HG02610 (cell line): Measurements from ENCODE around the gene RERE.

Source experiments
- ATAC-seq: cut with Tn5 transposase; IDR thresholded peaks from one replicate; pipeline ENCODE4 v1.9.1; 2021; ENCODE audit warnings: mild to moderate bottlenecking, moderate library complexity; ENCODE audit not compliant: unreplicated experiment

RERE gene

DNA sequence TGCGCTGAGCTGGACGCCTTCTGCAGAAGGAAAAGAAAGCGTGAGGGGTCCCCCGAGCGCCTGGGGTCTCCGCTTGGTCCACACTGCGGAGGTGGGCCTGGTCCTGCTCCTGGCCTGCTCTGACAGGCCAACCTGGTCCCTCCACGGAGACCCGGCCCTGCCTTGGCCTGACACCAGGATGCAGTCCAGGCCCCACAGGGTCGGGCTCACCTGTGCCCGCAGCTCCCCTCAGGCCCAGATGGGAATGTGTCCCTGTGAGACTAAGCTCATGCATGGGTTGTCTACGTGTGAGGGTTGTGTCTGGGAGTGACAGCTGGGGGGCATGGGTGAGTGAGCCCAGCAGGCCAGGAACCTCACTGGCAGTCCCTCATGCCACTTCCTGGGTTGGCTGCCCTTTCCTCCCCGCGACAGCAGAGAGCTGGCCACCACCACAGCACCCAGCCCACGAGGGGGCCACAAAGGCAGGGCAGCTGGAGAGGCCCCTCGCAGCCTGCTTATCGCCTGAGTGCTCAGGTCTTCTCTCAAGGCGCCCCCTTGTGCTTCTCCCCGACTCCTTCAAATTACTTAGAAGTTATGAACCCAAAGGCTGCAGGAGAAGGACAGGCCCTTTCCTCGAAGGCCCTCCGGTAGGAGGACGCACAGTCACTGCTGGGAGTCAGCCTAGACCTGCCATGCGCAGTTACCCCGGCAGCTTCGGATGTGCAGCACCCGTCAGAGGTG is 458.4 kb downstream of the RERE start:
- no peak for ATAC-seq

DNA sequence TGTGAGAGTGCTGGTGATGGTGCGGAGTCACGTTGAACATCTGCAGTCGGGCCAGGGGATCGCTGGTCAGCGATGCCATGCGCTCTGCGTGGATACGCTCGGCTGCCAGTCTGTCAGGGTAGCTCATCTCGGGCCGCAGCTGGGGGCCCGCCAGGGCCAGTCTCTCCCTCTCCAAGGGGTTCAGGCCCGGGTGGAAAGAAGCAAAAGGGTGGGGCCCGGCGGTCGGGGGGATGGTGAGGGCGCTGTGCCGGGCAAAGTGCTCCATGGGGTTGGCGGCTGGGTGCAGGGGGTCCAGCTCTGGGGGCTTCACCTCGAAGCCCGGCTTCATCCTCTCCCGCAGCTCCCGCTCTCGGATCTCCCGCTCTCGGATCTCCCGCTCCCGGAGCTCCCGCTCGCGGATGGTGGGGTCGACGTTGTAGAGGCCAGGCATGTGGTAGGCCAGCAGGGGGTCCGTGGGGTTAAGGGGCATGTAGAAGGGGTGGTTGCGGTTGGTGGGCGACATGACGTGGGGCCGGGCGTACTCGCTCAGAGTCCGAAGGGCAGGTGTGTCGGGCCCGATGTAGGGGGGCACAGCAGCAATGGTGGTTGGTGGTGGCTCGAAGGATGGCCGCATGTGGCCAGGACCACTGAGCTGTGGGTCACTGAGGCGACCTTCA is 459.1 kb downstream of the RERE start:
- ATAC-seq: no peak

DNA sequence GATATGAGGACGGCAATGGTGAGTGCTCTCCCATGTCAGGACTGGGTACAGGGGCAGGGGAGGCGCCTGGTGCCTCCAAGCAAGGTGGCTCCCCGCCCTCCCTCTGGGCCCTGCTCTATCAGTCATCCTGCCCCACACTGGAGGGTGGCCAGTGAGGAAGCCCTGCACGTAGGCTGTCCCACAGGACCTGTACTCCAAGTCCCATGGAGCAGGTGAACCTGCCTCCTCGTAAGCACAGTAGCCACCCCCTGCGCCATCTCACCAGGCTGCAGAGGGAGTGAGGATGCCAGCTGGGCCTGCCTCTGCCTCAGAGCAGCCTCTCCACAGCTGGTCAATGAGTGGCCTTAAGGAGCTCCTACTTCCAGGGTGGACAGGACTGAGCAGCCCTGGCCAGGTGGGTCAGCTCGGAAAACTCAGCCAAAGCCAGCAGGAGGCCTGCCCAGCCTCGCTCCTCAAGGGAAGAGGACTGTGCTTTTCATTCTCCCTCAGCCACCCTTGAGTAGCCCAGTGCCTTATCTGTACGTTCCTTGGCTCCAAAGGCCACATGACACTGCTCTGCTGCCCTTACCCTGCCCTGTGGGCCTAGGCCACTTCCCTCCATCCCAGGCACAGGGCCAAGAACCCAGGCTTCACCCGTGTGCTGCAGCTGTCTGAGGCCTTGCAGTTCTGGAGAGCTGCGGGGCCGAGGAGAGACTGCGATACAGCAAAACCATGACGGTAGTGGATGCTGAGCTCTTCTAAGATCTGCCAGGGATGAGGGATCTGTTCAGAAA is 459.9 kb downstream of the RERE start:
- no peak for ATAC-seq

DNA sequence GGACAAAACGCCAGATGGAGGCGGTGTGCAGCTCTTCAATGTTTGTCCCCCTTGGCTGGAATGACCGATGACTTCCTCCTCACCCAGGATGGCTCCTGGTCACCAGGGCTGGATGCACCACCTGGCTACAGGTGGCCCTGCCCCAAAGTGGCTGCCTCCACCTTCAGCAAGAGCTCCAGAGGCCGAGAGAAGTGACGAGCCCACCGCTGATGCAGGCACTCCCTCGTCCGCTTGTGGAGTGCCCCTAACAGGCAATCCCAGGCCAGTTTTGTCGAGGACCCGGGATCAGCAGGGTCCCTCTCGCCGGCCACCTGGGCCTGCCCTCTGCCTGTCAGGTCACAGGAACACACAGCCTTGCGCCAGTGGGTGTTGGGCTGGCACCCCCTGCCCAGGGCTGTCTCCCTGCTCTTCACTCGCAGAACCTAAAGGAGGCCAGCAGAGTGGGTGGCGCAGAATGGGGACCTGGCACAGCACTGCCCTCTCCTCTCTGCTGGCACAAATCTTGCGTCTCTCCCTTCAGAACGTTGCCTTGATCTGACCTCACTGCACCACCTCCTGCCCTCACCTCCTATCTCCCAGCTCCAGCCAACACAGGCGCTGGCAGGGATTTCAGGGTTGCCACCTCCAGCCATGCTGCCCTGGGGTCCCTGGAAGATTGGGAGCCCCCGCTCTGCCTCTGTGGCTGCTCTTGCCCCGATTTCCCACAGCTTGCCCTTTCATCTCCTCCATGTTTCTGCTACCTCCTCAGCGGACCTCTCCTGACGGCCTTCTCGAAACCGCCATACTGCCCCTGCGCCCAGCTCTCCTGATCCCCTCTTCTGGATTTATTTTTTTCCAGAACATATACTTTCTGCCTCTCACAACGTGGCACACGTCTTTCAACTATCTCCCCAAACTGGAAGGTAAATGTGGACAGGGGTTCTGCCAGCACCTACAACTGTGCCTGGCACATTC is 460.9 kb downstream of the RERE start:
- ATAC-seq: no peak

DNA sequence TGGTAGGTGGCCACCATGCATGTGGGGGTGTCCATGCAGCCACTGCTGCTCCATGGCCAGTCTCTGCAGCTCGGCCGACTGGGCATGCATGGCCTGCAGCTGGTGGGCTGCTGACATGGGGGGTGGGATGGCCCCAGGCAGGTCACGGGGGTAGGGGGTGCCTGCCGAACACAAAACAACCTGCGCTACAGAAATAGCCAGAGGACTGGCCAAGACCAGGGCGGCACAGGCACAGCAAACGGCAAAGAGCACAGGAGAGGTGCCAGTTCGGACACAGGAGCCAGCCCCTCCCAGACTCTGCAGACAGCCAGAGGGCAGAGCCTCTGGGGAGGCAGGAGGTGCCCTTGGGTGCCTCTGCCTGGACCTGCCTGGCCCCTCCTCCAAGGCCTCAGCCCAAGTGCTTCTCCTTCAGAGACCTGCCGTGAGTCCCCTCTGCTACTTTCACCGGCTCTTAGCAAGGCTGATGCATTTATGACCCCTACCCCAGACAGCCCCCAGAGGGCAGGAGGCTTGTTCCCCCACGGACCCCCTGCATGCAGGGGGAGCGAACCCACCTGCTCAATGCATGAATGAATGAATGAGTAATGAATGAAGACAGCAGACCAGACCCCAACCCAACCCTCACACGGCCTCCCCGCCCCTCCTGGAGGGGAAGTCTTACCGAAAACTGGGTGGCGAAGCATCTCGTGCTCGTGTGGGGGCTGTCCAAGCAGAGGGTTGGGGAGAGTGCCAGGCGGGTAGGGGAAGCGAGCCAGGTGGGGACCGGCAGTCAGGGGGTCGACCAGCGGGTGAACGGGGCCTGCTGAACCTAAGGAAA is 461.8 kb downstream of the RERE start:
- no peak for ATAC-seq

DNA sequence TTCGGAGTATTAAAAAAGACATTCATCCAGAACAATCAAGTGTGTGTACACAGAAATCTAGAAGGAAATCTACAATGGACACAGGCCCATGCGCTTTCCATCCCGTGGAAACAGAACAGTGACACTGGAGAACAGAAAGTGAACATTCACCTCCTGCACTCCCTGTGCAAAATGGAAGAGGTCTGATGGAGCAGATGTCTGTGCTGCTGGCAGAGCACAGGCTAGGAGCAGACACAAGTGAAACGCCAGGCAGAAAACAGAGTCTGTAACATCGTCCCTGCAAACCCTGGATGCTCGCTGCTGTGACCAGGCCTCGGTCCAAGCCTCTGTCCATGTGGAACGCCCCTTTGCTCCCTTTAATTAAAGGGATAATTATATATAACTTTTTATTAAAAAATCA is 463.4 kb downstream of the RERE start:
- ATAC-seq: no peak

DNA sequence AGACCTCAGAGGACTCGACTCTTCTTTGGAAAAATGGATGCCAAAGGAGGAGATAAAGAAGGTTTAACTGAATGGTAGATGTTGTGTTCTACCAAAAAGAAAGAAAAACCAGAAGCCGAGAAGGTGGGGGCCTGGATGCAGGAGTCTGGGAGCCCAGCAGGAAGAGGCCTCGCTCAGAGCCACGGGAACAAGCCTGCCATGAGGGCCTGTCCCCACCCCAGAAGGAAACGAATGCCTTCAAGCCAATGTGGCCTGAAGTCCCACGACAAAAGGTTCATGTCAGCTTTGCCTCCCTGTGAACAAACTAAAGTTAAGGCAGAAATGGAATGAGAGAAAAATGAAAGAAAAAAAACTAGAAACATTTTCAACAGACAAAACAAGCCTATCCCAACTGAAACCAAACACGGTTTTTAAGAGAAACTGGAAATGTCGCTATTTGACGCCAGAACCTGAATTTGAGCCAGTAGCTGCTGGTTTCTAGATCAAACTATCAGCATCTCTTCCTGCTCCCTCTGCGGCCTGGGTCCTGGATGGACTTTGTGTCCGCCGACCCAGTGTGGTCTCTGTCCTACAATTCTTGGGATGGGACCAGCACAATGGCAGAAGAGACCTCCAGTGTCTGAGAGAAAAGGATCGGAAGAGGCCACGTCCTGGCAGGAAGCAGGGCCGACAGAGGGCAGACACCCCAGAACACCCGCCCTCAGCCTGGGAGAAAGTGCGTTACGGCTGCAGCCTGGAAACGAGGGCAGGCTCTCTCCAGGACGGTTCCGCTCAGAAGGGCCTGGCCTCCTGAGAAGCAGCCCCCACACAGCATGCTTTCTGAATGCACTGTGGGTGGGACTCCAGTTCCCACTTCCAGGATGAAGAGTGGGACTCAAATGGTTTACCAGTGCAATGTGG is 464.3 kb downstream of the RERE start:
- no peak for ATAC-seq

DNA sequence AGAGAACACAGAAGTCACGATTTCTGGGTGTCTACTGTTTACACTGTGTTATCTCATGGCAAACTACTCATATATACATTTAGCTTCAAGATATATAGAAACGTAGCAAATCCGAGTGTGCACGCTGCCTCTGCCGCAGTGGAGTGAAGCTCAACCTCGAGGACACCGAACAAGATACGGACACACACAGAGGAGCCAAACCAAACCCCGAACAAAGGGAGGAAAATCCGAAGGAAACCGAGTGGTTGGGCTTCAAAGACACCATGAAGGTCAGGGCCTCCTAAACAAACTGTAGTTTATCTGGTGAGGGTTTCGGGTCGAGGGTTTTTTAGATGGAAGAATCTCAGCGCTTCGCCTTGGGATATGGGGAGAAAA is 465.0 kb downstream of the RERE start:
- no peak for ATAC-seq

DNA sequence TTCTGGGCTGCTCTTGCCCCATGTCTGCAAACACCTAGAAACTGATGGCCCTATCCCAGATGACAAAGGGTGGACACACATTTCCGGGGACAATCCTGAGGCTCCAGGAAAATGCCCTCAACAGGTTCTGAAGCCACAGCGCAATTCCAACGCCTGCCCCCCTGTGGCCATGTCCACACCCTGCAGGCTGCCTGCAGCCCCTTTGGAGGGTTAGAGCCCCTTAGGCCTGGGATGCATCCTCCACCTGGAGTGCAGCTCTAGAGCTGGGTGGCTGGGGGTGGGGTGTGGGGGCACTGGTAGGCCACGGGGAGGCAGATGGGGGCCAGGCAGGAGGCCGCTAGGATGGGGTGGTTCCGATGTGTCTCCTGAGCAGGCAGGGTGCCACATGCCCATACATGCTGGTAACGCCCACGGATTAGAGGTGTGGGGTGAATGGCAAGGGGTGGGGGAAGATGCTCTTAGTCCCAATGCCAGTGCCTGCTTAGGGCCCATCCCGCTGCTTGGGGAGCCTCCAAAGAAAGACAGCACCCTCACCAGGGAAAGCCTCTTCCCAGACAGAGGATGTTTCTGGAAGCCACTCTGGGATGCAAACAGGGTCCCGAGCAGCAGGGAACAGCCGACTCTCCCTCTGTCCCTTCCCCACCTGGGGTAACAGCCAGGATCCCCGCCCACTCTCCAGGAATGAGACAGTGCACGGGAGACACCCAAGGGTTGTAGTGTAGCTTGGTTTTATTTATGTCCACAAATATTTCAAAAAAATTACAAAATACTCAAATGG is 465.6 kb downstream of the RERE start:
- no peak for ATAC-seq

DNA sequence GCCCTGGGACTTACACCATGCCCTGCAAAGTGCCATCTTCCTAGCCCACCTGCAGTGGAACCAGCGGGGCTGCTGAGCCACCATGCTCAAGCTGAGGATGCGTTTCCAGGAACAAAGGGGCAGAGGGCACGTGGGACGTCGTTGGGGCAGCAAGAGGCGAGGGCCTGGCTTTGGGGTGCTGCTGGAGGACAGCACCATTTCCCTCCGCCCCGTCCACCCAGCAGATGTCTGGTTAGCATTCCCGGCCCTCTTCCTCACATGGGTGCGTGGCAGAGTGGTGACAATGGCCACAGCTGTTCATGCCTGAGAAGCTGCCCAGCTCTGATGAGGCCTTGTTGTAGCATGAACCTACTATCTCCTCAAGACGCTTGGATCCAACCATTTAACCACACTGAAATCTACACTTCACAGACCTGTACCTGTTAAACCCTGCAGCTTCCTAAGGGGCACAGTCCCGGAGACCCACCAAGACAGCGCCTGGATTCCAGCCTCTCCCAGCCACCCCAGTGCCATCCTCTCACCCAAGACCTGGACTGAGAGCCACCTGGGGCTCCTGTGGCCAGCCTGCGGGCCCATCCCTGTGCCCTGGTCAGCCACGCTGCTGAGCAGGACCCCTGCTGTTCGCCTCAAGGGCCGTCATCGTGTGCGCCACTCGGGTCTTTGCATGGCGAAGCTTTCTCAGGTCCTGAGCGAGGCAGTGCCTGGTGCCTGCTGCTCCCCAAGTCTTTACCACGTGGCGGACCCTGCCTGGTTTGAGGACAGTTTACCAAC is 466.3 kb downstream of the RERE start:
- no peak for ATAC-seq

DNA sequence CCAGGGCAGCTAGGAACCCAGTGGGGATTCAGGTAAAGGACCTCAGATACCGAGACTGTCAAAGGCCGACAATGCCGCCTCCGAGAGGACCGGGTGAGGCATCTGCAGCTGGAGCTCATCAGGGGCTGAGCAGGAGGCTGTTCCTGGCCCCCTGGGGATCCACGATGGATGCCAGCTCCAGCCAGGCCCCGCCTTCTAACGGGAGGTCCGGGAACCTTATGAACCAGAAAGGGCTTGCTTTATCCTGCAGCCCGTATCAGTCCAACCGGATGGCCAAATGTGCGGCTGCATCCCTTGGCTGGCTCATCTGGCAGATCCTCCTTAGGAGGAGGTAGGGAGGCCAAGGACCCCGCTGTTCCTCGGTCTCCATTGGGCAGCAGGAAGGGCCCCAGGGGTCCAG is 467.5 kb downstream of the RERE start:
- ATAC-seq: no peak

DNA sequence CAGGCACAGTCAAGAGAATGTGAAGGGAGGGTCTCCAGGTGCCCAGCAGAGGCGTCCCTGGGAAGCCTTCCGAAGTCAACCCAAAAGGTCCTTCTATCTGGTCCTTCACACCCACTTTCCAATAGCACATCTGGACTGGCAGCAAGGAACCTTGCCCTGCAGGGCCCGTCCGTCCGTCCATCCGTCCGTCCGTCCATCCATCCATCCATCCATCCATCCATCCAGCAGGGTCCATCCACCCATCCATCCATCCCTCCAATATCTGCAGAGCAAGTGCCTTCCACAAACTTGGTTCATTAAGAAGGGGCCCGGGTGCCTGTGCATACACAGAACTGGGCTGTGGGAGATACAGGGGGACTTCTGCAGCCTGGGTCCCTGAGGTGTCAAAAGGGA is 468.0 kb downstream of the RERE start:
- ATAC-seq: no peak

DNA sequence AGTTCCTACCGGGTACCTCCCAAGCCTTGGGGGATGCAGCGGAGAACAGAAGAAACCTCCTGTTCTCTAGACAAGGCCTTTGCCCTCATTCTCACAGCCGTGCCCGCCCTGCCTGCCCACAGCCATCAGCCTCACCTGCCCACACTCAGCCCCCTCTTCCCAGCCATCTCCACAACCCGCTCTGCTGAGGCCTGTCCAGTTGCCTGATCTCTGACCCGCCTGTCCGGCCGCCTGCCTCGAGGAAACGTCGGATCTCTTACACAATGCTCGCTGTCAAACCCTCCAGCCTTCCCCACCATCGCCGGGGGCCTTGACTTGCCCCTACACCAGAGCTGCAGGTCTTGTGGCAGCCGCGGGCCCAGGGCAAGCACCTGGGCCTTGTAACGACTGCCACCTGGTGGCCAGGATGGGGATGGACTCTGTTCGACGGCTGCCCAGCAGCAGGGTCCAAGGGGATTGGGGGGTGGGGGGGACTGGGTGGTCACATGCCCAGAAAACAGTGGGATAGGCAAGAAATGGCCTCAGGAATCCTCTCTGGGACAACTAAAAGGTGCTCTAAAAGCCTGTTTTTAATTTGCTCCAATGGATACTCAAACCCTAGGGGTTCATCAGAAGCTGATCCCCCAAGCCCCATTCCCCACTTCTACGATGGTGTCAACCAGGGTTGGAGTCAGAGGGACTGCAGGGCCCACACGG is 468.5 kb downstream of the RERE start:
- ATAC-seq: no peak

DNA sequence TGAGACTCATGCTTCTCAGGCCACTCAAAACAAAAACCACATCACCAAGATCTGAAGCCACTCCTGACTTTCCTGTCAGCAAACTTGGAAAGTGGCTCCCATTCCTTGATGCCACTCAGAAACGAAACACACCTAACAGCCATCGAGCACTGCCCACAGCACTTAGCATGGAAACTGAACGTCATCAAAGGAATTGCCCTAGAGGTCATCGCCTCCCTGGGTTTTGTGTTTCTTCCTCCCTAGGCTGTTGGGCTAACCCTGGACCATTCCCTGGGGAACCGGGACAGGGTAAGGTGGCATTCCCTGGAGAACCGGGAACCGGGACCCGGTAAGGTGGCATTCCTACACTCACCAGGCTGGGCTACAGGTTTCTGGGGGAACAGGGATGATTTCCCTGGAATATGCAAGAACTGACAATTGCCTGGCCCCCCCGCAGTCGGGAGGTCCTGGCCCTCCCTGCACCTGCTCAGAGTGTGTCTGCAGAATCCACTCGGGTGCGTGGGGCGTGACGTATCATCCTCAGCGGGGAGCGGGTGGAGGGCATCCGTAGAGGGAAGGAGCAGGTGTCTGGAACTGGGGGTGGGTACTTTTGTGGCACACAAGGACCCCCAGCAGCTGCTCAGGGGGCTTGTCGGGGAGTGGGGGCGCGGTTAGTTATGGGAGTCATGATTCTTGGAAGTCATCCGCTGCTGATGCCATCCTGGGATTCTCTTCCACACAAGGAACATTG is 469.2 kb downstream of the RERE start:
- no peak for ATAC-seq

DNA sequence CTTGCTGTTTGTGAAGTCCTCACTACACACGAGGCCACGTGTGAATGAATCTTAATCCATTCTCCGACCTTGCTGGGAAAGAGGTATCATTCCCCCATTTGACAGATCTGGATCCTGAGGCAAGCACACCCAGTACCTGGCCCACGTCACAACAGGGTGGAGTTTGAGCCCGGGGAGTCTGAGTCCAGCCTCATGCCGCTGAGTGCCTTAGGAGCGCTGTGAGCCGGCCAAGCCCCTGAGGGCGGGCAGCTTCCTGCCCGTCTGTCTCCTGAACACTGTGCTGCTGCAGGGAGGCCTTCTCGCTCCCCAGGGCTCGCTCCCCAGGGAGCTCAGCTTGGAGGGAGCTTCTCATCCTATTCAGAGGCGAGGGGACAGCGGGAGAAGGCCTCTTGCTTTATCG is 469.8 kb downstream of the RERE start:
- no peak for ATAC-seq

DNA sequence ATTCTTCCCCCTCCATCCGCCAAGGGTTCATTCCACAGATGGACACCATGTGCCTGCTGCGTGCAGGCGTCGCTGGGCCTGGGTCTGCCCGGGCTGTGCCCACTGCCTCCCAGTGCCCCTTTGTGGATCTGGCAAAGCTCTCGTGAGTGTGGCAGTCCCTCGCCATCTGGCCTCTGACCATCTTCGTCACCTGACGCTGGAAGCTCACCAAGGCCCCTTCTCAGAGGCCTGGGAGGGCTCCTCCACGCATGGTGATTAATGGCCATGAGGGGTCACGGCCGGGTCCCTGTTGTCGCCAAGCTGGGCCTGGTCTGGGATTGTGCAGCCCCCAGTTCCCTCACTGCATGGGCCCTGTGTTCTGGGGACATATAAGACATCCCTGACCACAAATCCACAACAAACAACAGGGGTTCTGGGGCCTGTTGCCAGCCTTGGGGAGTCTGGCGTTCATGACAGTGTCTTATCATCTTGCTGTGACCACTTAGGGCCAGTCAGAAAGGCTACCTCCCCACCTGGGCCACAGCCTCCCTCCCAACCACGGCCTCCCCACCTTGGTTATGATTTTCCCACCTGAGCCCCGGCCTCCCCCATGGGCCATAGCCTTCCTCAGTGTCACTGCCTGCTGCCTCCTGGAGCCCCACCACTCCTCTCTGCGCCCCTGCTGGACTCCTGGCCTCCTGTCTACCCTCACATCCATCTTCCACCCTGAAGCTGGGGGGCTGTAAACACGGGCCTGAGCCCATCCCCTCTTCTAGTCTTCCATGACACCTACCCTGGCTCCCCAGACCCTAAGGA is 471.6 kb downstream of the RERE start:
- ATAC-seq: no peak
